Activated CD4-positive, alpha-beta T cell treated with anti-CD3 and anti-CD28 coated beads for 48 hours (primary cell): ENCODE measurements around the gene DOK1.

Experiments
- DNase-seq: peaks from one replicate; pipeline ENCODE4 v3.0.0-alpha.2; 2020

The DOK1 gene

DNA sequence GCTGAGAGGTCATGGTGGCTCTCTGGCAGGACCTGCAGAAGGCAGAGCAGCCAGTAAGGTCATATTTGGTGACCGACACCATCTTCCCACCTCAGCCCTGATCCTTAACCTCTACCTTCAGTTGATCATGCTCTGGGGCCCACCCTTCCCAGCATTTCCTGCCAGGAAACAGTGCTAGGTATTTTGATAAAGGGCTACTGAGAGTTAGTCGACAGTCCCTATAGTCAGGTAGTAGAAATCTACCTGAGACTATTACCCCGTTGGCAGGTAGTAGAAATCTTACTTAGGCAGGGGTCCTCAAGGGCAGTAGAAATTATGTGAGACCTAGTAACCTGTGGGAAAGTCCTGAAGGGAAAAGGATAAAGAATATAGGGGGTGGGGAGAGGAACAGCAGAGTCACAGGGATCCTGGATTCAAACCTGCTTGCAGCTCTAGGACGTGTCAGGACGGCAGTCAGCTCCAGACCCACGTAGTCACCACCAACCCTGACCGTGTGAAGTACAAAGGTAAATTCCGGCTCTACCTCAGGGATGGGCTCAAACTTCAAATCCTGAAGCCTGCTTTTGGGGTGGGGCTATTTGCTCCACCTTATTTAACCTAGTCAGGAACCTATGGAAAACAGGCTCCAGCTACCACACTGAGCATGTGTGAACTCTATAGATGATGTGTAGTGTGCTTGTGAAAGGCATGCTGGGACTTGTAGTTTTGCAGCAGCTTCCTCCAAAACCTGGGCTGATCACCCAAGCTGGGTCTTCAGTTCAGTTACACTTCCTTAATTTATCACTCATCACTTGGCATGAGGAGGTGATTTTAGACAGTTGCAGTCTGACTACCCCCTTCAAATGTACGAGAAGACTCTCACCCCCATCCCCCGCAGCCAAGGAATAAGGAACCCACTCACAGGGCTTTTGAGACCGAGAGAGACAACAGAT is 28.5 kb upstream of the DOK1 start, which contains the start of gene DQX1:
Gene DQX1, minus strand, starts transcription at position 515 of the 932 bp plus-strand sequence. Its CDS starts 502 bp downstream, at position 13.
- peak; percentile 38 for DNase-seq

DNA sequence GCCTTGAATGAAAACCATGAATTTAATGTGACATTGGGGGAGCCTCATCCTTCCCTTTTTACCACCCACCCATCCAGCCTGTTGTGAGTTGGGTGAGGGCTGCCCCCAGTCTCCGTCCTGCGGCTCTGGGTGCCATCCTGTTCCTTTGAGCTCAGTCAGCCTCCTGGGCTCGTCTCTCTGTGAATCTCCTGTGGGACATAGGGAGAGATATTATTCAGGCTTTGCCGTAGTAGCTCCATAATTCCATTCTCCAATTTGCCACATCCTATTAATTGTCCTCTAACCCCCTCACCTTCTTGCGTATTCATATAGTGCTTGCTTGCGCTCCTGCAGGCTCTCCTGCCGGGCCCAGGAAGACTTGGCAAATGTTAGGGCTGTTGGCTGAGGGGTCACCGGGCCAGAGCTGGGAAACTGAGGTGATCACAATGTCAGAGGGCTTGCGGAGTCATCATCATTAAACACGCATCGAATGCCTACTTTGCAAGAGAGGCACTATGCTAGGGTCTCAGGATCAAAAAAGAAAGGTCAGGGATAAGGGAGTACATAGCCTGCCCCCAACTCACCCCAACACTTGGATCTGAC is 27.8 kb upstream of the DOK1 start:
- no peak for DNase-seq

- no peak for DNase-seq
Measured at GRCh38 chr2:74527741-74528140, 26.8 kb upstream of the DOK1 start.

DNA sequence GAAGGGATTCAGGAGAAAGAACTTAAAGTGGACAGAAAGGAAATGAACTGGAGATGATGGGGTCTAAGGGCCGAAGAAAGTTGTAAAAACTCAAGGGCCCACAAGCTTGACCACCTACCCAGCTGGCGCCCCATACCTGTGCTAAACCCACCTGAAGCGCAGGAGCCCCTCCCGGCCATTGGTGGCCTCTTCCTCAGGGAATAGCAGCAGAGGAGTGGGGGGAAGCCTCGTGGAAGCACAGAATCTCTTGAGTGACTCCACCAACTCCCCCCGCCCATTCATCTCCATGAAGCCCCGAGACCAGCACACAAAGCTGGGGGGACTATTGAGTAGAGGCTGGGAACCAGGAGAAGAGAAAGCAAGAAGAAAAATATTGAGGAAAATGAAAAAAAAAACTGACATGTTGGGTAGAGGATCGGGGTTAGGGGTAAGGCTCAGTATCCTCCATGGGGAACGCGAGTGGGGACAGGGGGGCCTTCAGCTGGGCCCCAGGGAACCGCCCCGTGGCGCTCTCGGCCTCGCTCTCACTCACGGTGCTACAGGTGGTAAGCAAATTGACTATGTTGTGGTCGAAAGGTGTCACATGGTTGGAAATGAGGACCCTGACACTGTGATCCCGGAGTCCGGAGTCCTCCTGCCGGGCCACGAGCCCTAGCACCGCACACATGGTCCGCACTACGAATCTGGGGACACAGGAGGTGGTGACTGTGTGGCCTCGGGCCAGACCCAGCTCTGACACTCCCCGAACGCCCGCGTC is 25.7 kb upstream of the DOK1 start:
- peak; percentile 41 for DNase-seq

DNA sequence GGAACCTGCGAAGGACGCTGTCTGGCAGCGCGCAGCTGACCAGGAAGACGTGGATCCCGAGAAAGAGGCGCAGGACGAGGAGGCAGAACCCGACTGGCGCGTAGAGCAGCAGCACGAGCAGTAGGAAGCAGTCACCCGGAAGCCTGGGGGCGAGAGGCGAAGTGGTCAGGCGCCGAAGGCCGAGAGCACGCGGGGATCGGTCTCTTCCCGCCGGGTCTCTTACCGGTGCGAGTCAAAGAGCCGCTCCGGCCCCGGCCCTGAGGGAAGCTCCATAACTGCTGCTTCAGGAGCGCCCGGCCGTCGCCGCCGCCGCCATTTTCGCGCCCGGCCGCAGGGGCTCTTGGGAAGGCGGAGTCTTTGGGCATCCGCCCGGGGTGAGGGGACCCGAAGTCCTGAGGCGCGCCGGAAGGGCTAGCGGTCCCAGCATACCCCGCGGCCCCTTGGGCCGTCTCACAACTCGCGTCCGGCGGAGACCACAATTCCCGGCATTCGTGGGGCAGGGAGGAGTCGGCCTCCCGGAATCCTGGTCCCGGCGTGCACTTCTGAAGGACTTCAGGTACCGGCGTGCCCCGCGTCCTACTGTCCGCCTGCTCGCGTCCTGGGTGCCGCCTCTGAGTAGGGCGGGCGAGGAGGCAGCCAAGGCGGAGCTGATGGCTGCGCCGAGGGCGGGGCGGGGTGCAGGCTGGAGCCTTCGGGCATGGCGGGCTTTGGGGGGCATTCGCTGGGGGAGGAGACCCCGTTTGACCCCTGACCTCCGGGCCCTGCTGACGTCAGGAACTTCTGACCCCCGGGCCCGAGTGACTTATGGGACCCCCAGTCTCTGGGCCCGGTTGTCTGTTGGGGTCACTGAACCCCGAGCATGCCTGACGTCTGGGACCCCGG is 24.9 kb upstream of the DOK1 start, which contains the start of the genes AUP1 and HTRA2:
Gene AUP1, minus strand, starts transcription at position 350 of the 882 bp plus-strand sequence. Its CDS starts 77 bp downstream, at position 273.
Gene HTRA2, plus strand, starts transcription at position 577 of the 882 bp plus-strand sequence. Its CDS starts 74 bp downstream, at position 651.
- DNase-seq: peak; percentile 97

DNA sequence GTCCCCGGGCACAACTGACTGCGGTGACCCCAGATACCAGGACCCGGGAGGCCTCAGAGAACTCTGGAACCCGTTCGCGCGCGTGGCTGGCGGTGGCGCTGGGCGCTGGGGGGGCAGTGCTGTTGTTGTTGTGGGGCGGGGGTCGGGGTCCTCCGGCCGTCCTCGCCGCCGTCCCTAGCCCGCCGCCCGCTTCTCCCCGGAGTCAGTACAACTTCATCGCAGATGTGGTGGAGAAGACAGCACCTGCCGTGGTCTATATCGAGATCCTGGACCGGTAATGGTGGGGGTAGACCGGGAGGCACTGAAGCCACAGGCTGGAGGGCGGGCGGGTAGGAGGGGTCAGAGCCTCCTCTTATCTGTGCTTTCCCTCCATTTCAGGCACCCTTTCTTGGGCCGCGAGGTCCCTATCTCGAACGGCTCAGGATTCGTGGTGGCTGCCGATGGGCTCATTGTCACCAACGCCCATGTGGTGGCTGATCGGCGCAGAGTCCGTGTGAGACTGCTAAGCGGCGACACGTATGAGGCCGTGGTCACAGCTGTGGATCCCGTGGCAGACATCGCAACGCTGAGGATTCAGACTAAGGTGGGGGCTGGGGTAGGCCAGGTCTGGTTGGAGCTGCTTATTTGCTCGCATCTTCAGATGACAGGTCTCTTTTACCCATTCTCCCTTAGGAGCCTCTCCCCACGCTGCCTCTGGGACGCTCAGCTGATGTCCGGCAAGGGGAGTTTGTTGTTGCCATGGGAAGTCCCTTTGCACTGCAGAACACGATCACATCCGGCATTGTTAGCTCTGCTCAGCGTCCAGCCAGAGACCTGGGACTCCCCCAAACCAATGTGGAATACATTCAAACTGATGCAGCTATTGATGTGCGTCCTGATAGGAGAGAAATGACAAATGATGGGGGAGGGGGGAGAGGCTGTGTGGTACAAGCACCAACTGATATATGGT is 24.0 kb upstream of the DOK1 start:
- peak; percentile 58 for DNase-seq

- DNase-seq: no peak
Measured at GRCh38 chr2:74531666-74532065, 22.9 kb upstream of the DOK1 start.

DNA sequence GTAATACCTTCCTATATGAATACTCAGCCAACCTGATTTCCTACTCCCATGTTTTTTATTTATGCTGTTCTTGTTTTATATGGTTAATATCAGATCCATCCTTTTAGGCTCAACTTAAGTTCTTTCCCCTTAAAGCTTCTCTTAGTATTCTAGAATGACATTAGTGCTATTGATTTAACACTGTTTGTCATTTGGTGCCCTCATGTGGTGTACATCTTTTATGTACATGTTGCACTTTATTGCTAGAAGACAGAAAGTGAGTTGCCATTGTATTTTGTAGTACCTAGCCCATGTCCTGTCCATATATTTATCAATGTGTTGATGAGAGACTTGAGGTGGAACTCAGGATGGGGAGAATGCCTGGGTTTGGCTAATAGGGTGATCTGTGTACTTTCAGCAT is 22.3 kb upstream of the DOK1 start:
- DNase-seq: no peak

DNA sequence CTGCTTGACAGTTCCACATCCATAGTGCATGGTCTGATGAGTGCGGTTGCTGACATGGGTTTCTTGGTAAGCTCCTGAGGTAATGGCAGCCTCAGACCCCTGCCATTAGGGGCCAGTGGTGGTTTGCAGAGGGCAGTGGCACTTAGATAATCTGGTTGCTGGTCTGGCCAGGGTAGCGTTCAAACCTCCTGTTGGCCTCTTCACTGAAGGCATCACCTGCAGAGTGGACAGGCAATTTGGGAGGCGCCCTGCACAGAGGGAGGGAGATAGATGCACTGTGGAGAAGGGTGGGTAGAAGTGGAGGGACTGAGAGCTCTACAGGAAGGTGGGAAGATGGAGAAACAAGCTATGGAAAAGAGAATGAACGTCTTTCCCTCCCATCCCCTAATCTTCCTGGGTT is 21.1 kb upstream of the DOK1 start:
- no peak for DNase-seq

DNA sequence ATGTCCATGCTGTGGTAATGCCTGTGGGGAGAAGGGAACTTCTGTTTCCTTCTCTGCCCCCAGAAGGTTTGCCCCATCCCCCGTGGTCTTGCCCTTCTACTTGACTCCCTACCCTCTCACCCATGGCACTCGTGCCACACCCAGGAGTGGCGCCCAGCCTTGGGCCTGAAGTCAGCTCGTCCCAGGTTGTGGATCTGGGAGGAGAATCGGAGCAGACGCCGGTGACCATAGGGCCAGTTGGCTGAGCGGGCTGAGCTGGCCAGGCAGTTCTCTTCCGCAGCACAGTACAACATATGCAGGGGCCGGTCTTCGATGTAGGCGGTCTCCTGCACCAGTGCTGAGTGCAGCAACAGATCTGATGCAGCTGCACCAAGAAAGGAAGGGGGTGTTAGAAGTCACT is 20.1 kb upstream of the DOK1 start:
- DNase-seq: no peak

DNA sequence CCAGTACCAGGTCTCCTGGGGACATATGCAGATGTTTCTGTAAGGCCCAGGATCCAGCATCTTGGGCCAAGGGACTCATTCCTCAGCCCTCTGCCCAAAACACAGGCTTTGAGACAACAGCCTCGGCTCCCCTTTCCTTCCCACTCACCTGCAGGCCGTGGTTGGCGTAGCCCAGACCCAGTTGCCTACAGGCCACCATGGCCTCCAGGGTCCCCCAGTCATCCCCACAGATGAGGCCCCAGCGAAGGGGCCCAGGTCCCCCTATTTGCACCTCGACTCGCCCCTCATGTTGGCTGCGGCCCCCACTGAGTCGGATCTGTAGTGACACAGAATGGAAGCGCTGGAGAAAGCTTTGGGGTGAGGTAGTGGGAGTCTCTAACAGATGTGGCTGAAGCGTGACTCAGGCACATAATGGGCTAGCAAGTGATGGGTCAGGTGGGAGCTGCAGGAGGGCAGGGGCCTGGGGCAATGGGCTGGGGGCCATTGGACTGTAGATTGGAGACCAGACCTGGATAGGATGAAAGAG is 19.0 kb upstream of the DOK1 start:
- DNase-seq: no peak

GRCh38 chr2:74536166-74536950 is 18.2 kb upstream of the DOK1 start:
- no peak for DNase-seq

DNA sequence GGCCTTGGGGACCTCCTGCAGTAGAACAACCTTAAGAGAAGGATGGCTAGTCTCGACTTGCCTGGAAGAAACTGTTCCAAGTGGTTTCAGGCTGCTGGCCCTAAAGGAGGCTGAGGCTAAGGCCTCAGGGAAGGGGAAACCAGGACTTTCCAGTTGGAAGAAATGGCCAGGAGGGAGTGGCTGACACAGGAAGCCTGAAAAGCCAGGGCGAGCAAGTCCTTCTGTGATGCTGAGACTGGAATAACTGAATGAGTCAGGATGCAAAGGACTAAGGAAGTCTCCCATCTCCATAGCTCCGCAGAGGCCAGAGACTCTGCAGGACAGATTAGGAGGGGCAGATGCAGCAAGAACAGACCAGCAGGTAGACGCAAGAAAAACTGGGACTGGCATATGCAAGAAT is 17.4 kb upstream of the DOK1 start:
- no peak for DNase-seq

DNA sequence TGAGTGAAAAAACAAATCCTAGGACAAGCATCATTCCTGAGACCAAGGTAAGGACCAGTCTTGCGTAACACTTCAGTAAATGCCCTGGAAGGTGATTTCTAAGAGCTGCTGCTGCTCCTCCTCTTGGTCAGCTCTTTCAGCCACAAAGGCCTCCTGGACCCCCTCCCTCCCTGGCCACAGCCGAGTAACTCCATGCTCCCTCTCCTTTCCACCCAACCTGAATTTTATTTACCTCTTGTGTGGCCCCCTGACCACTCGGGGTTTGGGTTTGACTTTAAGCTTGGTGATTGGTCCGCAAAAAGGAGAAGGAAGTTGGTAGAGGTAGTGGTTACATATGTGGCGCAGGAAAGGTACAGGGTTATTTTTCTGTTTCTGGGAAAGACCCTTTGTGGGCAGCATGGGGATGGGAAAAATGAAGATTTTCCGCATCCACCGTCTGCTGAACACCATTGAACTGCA is 15.6 kb upstream of the DOK1 start:
- DNase-seq: no peak

DNA sequence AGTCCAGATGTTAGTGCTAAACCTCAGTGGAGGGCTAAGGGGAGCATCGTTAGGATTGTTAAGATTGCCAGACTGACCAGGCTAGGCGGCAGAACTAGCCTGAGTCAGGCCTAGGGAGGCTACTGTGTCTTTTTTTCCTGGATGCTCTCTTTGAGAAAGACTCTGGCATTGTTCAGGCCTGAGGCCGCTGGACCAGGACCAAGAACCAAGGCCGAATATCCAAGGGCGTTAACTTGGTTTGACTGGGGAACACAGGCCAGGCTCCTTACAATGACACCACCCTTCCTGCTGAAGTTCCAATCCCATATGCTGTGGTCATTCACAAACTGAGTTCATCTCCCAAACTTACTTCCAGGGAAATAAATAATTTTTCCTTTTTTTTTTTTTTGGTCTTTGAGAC is 14.2 kb upstream of the DOK1 start:
- no peak for DNase-seq

DNA sequence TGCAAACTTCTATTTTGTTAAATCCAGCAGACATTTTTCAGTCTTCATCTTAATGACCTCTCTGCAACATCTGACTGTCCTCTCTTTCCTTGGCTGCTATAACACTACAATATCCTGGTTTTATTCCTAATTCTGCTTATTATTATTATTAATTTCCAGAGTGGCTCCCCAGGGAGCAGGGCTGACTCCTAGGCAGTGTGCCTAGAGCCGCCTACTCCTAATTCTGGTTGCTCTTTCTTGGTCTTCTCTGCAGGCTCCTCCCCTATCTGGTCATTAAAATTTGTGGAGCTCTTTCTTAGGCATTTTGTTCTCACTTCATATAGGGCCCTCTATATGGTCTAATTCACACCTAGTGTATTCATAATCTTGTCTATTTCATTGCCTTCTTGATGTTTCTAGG is 11.5 kb upstream of the DOK1 start:
- no peak for DNase-seq

DNA sequence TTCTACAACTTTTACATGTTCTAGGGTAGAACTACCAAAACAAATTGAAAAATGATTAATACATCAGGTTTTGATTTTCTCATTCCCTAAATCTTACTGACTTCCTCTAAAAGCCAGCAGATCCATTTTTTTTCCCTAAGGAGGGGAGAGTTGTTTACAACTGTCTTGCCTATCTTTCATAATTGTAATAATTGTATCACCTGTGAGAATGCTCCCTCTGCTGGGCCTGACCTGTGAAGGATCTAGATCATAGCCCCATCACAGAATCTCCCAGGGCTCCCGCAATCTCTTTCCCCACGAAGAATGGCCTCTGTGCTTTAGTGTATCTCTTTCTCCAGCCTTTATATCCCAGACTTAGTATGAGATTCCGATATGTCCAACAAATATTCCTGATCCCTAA is 9.9 kb upstream of the DOK1 start:
- DNase-seq: no peak

DNA sequence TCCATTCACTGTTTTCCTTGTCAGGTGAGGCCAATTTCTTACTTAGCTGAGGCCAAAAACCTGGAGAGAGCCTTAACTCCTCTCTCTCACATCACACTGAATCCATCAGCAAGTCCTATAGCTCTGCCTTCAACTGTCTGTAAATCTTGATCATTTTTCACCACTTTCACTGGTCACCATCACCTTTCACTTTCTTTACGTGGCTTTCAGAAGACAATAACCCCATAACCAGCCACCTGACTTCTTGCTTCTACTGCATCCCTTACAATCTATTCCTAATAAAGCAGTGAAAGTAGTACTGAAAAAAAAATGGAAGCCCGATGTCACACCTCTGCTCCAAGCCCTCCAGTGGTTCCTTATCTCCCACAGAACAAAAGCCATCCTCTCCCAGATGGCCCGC is 8.5 kb upstream of the DOK1 start:
- no peak for DNase-seq

DNA sequence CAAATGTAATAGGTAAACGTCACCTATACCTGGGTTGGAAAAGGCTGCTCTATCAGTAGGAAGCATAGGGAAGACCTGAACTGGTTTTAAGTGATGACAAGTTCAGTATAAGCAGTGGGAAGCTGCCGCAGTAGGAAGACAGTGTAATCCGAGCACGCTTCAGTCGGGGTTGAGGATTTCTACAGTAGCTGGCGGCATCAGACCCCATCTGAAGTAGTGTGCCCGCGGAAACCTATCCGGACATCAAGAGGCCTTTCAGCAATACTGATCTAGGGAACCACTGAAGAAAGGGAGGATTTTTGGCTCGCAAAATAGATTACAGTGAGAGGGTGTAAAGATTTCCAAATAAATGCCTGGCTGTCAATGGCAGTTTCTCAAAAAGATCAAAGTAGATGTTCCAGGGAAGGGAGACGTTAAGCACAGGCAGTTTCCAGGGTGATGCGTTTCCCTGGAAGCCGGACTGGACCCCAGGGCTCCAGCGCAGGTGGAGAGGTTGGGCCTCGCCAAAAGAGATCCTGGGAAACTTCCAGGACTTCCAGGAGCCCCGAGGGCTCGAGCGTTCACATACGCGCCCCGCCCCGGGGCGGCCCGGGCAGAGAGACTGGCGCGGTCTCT is 6.1 kb upstream of the DOK1 start:
- DNase-seq: no peak
